PC-3 (cell line): ENCODE data around the gene SERPINB6. TPM values are rescaled to one million over a fixed set of nuclear protein-coding genes. Genes with fewer than 3 reads are reported as not detected.

Experiments used
- ATAC-seq: fragments of 200-7000 bp; cut with Tn5 transposase; 2 replicates; pipeline ENCODE4 v1.9.1; 2020; ENCODE audit warnings: mild to moderate bottlenecking, moderate library complexity
- BruUV-seq: library from RNA; stranded (reverse); fragments of 400-500 nt; replicated peaks from 2 replicates; lab custom pipeline; 2021; lab: Mats Ljungman, UMichigan
- CTCF ChIA-PET: fragments of 300-600 bp; sonication (Branson Sonifier 250); formaldehyde crosslinking; loops from one replicate; lab custom pipeline; 2022; ENCODE audit warnings: antibody characterized with exemption; lab: Charles Lee
- POLR2A ChIA-PET: fragments of 300-600 bp; sonication (Branson Sonifier 250); formaldehyde crosslinking; loops from one replicate; lab custom pipeline; 2022; ENCODE audit warnings: antibody characterized with exemption; ENCODE audit not compliant: unreplicated experiment; lab: Charles Lee
- DNase-seq: peaks from one replicate; pipeline ENCODE4 v3.0.0-alpha.2; 2015
- H2AFZ ChIP-seq: fragments of 300-600 bp; sonication (generic); 2 replicates; pipeline ENCODE4 v1.6.0; 2016; ENCODE audit warnings: antibody characterized with exemption, low read length
- H3F3A ChIP-seq: fragments of 300-600 bp; sonication (generic); one replicate; pipeline ENCODE4 v1.6.0; 2017; ENCODE audit warnings: antibody characterized with exemption, low read length, control low read depth, mild to moderate bottlenecking; ENCODE audit not compliant: unreplicated experiment
- H3K27ac ChIP-seq: fragments of 300-600 bp; sonication (generic); 2 replicates; pipeline ENCODE4 v1.5.1; 2016; ENCODE audit warnings: mild to moderate bottlenecking, low read length
- H3K27me3 ChIP-seq: fragments of 300-600 bp; sonication (generic); 2 replicates; pipeline ENCODE4 v1.6.1; 2016; ENCODE audit warnings: low read length, mixed read lengths
- H3K36me3 ChIP-seq: fragments of 300-600 bp; sonication (generic); 2 replicates; pipeline ENCODE4 v1.6.1; 2016; ENCODE audit warnings: low read depth, mixed run types, low read length, mixed read lengths
- H3K4me1 ChIP-seq: fragments of 300-600 bp; sonication (generic); 2 replicates; pipeline ENCODE4 v1.5.1; 2016; ENCODE audit warnings: low read length; ENCODE audit not compliant: insufficient read depth
- H3K4me2 ChIP-seq: fragments of 300-600 bp; sonication (generic); 2 replicates; pipeline ENCODE4 v1.6.0; 2016; ENCODE audit warnings: low read length
- H3K4me3 ChIP-seq: fragments of 300-600 bp; sonication (generic); 2 replicates; pipeline ENCODE4 v1.5.1; 2016; ENCODE audit warnings: mild to moderate bottlenecking, low read length, mixed read lengths
- H3K79me2 ChIP-seq: fragments of 300-600 bp; sonication (generic); 2 replicates; pipeline ENCODE4 v1.6.1; 2017; ENCODE audit warnings: low read length, mixed read lengths
- H3K9ac ChIP-seq: fragments of 300-600 bp; sonication (generic); 2 replicates; pipeline ENCODE4 v1.6.0; 2016; ENCODE audit warnings: mild to moderate bottlenecking, low read length
- H3K9me2 ChIP-seq: fragments of 300-600 bp; sonication (generic); replicated peaks from 2 replicates; pipeline ENCODE4 v1.6.1; 2016; ENCODE audit warnings: mixed run types, low read length, mixed read lengths
- H3K9me3 ChIP-seq: fragments of 300-600 bp; sonication (generic); 2 replicates; pipeline ENCODE4 v1.6.1; 2016; ENCODE audit warnings: low read length, mixed read lengths
- H4K20me1 ChIP-seq: fragments of 300-600 bp; sonication (generic); 2 replicates; pipeline ENCODE4 v1.6.1; 2016; ENCODE audit warnings: low read length, mixed read lengths
- CTCF ChIP-seq: fragments of 300-600 bp; sonication (generic); conservative IDR thresholded peaks from 2 replicates; pipeline ENCODE4 v1.5.1; 2017; ENCODE audit warnings: antibody characterized with exemption, low read depth, mild to moderate bottlenecking, low read length
- EZH2 ChIP-seq: fragments of 300-600 bp; sonication (generic); IDR thresholded peaks from one replicate; pipeline ENCODE4 v1.6.1; 2017; ENCODE audit warnings: antibody characterized with exemption, mild to moderate bottlenecking, low read length; ENCODE audit not compliant: unreplicated experiment
- EZH2phosphoT487 ChIP-seq: fragments of 300-600 bp; sonication (generic); IDR thresholded peaks from 2 replicates; pipeline ENCODE4 v1.6.1; 2018; ENCODE audit warnings: mild to moderate bottlenecking, antibody characterized with exemption, low read length, borderline replicate concordance
- intact Hi-C: fragments of 100-400 bp; cut with micrococcal nuclease; formaldehyde crosslinking; loops from 2 replicates; pipeline ENCODE4 v1.9.0; 2023
- total RNA-seq: library from RNA; depleted of rRNA; stranded (reverse); fragments of >200 nt; gene quantifications from 2 replicates; pipeline ENCODE4 v1.2.3, GENCODE V29; 2014; rRNA removed

Gene SERPINB6
- total RNA-seq, 1 experiment from 2014 or later, result 119 TPM

- CTCF ChIA-PET, result interaction anchor here (0.6 kb wide), 1 partner anchor 111 kb away, joined by 4 read pairs; no protein-coding TSS in a partner anchor
- no peak for ATAC-seq
- no peaks in the 10 kb centered on the region for H3K27me3 ChIP-seq
- H3K36me3 ChIP-seq, result no peaks in the 10 kb centered on the region
- no peaks in the 10 kb centered on the region for H3F3A ChIP-seq
- intact Hi-C loops, result no loop called here
- H3K9ac ChIP-seq, result no peak overlapping the region
- POLR2A ChIA-PET, result no interaction called here
- H3K9me3 ChIP-seq, result no peaks in the 10 kb centered on the region
- BruUV-seq, result no TSS peak
- H3K27ac ChIP-seq, result no peak overlapping the region
- H3K9me2 ChIP-seq, result no peaks in the 10 kb centered on the region
- H2AFZ ChIP-seq, result no peak overlapping the region
- no peak overlapping the region for H3K4me2 ChIP-seq
- no peak overlapping the region for H3K4me3 ChIP-seq
- no peaks in the 10 kb centered on the region for H3K4me1 ChIP-seq
- no peak for TF ChIP-seq EZH2phosphoT487
- H4K20me1 ChIP-seq, result no peaks in the 10 kb centered on the region
- no peak for DNase-seq
- H3K79me2 ChIP-seq, result no peaks in the 10 kb centered on the region
Observed at GRCh38 chr6:2900821-2901644, 70.3 kb downstream of the SERPINB6 start.

GRCh38 chr6:2900221-2900807, 71.1 kb downstream of the SERPINB6 start:
- Histone ChIP-seq H3K27ac (no peak overlapping the region), H3K9me2 (no peaks in the 10 kb centered on the region), H3K9me3 (no peaks in the 10 kb centered on the region), H3K79me2 (no peaks in the 10 kb centered on the region), H2AFZ (no peak overlapping the region), H3K27me3 (no peaks in the 10 kb centered on the region), H3K4me2 (no peak overlapping the region), H3K36me3 (no peaks in the 10 kb centered on the region), H3K4me1 (no peaks in the 10 kb centered on the region), H4K20me1 (no peaks in the 10 kb centered on the region), H3K9ac (no peak overlapping the region), H3F3A (no peaks in the 10 kb centered on the region), H3K4me3 (no peak overlapping the region)
- ChIA-PET POLR2A (no interaction called here), CTCF (interaction anchor here (0.6 kb wide), 1 partner anchor 111 kb away, joined by 4 read pairs; no protein-coding TSS in a partner anchor)
- no peak for ATAC-seq
- intact Hi-C loops, result no loop called here
- no peak for TF ChIP-seq EZH2phosphoT487
- no peak for TF ChIP-seq CTCF
- TF ChIP-seq EZH2, result no peak
- no TSS peak for BruUV-seq
- DNase-seq, result no peak

GRCh38 chr6:2899596-2899995, 71.8 kb downstream of the SERPINB6 start:
- no TSS peak for BruUV-seq

More at GRCh38 chr6:2899596-2899995, 71.8 kb downstream of the SERPINB6 start:
- Histone ChIP-seq H3K36me3 (no peaks in the 10 kb centered on the region), H3K9me3 (no peaks in the 10 kb centered on the region), H3K79me2 (no peaks in the 10 kb centered on the region), H2AFZ (no peak overlapping the region), H3K4me3 (no peak overlapping the region), H3F3A (no peaks in the 10 kb centered on the region), H3K27ac (no peak overlapping the region), H3K9ac (no peak overlapping the region), H3K4me1 (no peaks in the 10 kb centered on the region), H3K9me2 (no peaks in the 10 kb centered on the region), H3K4me2 (no peak overlapping the region), H4K20me1 (no peaks in the 10 kb centered on the region), H3K27me3 (no peaks in the 10 kb centered on the region)
- no peak for DNase-seq
- POLR2A ChIA-PET, result no interaction called here
- no peak for TF ChIP-seq EZH2phosphoT487
- TF ChIP-seq CTCF, result no peak
- no peak for TF ChIP-seq EZH2
- intact Hi-C loops, result no loop called here
- no peak for ATAC-seq
- CTCF ChIA-PET, result no interaction called here

Other genes starting within 250 kb of the SERPINB6 start
- 0.11 and 0.23 TPM in 2 replicates for gene MYLK4, start 220.6 kb downstream of the SERPINB6 start, total RNA-seq
- 92.2 and 114 TPM in 2 replicates for gene WRNIP1, start 206.2 kb downstream of the SERPINB6 start, total RNA-seq
- gene SERPINB1, start 129.7 kb downstream of the SERPINB6 start, total RNA-seq, result 78.7 and 133 TPM in 2 replicates
- gene SERPINB9, start 68.3 kb downstream of the SERPINB6 start, total RNA-seq, result 0.26 and 0.92 TPM in 2 replicates
- 21.5 and 26.8 TPM in 2 replicates for gene NQO2, start 28.3 kb upstream of the SERPINB6 start, total RNA-seq
- gene RIPK1, start 96.9 kb upstream of the SERPINB6 start, total RNA-seq, result 14.5 and 17.7 TPM in 2 replicates
- 15.7 and 15.8 TPM in 2 replicates for gene BPHL, start 147.1 kb upstream of the SERPINB6 start, total RNA-seq
- 66.8 and 70.2 TPM in 2 replicates for gene TUBB2A, start 186.0 kb upstream of the SERPINB6 start, total RNA-seq